ENCODE results near the gene MPRIP. TPM values are rescaled to one million over a fixed set of nuclear protein-coding genes. Genes with fewer than 3 reads are reported as not detected.

MPRIP gene
- total RNA-seq, 1 donor from 2014 or later: 224 TPM

DNA sequence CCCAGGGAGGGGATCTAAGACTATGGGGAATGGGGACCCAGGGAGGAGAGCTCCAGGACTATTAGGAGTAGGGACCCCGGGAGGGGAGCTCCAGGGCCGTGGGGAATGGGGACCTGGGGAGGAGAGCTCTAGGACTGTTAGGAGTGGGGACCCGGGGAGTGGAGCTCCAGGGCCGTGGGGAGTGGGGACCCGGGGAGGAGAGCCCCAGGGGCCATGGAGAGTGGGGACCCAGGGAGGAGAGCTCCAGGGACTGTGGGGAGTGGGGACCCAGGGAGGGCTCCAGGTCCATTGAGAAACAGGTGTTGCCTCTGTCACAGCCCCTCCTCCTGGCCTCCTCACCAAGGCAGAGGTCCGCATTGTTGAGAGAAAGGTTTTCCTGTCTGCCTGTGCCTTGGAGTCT, 16.0 kb downstream of the MPRIP start:
- peaks cover 6% of the 10 kb centered on the region for H3K4me1 Mint-ChIP-seq
- no peak for DNase-seq (ENCODE audit: low spot score in 2 of 2, unreplicated experiment in 2 of 2)
- TF ChIP-seq, protein P1, sequence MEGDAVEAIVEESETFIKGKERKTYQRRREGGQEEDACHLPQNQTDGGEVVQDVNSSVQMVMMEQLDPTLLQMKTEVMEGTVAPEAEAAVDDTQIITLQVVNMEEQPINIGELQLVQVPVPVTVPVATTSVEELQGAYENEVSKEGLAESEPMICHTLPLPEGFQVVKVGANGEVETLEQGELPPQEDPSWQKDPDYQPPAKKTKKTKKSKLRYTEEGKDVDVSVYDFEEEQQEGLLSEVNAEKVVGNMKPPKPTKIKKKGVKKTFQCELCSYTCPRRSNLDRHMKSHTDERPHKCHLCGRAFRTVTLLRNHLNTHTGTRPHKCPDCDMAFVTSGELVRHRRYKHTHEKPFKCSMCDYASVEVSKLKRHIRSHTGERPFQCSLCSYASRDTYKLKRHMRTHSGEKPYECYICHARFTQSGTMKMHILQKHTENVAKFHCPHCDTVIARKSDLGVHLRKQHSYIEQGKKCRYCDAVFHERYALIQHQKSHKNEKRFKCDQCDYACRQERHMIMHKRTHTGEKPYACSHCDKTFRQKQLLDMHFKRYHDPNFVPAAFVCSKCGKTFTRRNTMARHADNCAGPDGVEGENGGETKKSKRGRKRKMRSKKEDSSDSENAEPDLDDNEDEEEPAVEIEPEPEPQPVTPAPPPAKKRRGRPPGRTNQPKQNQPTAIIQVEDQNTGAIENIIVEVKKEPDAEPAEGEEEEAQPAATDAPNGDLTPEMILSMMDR (IDR thresholded peaks at IDR 0.05; ENCODE audit: unreplicated experiment): no peak
- H3K4me3 Mint-ChIP-seq: no peak overlapping the region
- H3K9me3 Mint-ChIP-seq: no peaks in the 10 kb centered on the region
- H3K27me3 Mint-ChIP-seq (ENCODE audit: low read depth): no peaks in the 10 kb centered on the region
- H3K27ac Mint-ChIP-seq: peak overlapping the region; percentile 33
- H3K36me3 Mint-ChIP-seq: peaks cover 1% of the 10 kb centered on the region

DNA sequence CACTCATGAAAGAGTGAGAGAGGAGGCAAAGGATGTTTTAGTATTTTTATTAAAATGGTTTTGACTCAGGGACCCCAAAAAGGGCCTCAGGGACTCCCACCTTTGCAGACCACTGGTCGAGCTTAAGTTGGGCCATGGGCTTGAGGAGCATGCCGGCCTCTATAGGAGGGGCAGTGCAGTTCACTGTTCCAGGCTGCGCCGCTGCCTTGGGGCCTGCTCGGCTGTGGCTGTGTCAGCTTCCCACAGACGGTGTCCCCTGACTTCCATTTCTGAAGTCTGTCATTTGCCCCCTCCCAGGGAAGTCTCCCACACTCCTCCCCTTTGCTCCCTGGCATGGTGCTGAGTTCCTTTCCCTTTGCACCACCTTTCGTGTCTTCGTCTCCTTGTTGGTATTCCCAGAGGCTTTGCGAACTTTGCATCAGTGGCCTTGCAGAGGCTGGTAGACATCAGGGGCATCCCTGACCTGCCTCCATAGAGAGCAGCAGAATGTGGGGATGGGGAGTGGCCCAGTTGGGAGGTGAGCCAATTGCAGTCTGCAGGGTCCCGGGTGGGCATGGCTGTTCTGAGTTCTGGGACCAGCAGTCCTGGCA, 17.1 kb downstream of the MPRIP start:
- DNase-seq (ENCODE audit: low spot score in 2 of 2, unreplicated experiment in 2 of 2): no peak
- H3K27me3 Mint-ChIP-seq (ENCODE audit: low read depth): no peaks in the 10 kb centered on the region
- H3K9me3 Mint-ChIP-seq: no peaks in the 10 kb centered on the region
- H3K27ac Mint-ChIP-seq: no peak overlapping the region
- no peak overlapping the region for H3K4me3 Mint-ChIP-seq
- TF ChIP-seq, protein P1 (IDR thresholded peaks at IDR 0.05; ENCODE audit: unreplicated experiment): no peak
- H3K36me3 Mint-ChIP-seq: peaks cover 1% of the 10 kb centered on the region
- peaks cover 8% of the 10 kb centered on the region for H3K4me1 Mint-ChIP-seq

DNA sequence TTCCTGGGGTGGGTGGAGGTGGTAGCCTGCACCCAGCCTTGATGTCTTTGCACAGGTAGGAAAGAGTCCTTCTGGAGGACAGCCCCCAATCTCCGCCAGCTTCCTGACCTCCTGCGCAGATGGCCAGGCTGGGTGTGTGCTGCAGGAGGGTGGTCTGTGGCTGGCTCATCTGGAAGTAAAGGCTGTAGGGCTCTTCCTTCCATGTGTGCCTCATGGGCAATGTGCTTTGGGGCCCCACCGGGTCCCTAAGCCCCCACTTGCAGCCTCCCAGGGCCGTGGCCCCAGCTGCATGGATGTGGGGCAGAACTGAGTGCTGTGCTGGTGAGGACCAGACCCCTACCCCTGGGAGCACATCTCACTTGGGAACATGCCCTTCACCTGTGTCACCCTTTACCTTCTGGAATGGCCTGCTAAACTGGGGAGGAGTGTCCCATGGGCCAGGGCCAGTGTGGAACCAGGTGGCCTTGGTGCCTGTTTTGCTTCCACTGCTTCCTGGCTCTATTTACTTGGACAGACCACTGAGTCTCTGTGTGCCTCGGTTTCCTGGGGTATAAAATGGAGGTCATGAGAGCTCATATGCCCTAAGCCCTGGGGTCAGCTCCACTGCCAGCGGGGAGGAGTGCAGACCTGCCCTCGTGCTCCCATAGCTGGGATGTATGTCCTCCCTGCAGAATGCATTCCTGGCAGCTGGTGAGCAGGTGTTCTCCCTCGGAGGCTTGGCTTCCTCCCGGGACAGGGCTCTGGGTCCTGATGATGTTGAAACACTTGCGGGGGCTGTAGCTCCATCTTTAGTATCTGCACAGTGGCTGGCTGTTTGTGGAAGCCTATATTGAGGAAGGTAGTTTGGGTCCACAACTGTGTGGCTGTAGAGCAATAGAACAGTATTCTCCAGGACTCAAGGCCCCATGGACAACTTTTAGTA, 18.0 kb downstream of the MPRIP start:
- H3K4me3 Mint-ChIP-seq: no peak overlapping the region
- peak overlapping the region; percentile 21 for H3K27ac Mint-ChIP-seq
- no peaks in the 10 kb centered on the region for H3K27me3 Mint-ChIP-seq (ENCODE audit: low read depth)
- peaks cover 1% of the 10 kb centered on the region for H3K36me3 Mint-ChIP-seq
- DNase-seq (ENCODE audit: low spot score in 2 of 2, unreplicated experiment in 2 of 2): no peak
- TF ChIP-seq, protein P1 (IDR thresholded peaks at IDR 0.05; ENCODE audit: unreplicated experiment): no peak
- H3K4me1 Mint-ChIP-seq: peaks cover 13% of the 10 kb centered on the region
- no peaks in the 10 kb centered on the region for H3K9me3 Mint-ChIP-seq

DNA sequence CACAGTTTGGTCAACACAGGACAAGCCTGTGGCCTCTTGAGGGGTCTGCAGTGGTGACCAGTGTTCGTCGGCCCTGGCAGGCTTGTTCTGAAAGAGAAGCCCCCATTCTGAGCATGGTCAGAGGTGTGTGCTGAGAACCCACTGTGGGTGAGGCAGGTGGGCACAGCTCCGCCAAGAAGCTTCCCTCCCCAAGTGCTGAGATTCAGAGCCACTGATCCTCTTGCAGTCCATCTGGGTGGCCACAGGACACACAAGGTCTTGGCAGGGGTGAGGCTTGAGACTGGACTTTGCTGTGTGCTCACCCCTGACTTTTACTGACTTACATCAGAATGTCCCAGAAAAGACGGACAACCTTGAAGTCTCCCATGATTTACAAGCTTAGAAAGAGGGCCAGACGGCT, 18.7 kb downstream of the MPRIP start:
- no peak for DNase-seq (ENCODE audit: low spot score in 2 of 2, unreplicated experiment in 2 of 2)
- Mint-ChIP-seq H3K4me1 (peaks cover 13% of the 10 kb centered on the region), H3K27ac (no peak overlapping the region), H3K27me3 (ENCODE audit: low read depth) (no peaks in the 10 kb centered on the region), H3K36me3 (peaks cover 1% of the 10 kb centered on the region), H3K4me3 (no peak overlapping the region), H3K9me3 (no peaks in the 10 kb centered on the region)
- TF ChIP-seq, protein P1 (IDR thresholded peaks at IDR 0.05; ENCODE audit: unreplicated experiment): no peak

DNA sequence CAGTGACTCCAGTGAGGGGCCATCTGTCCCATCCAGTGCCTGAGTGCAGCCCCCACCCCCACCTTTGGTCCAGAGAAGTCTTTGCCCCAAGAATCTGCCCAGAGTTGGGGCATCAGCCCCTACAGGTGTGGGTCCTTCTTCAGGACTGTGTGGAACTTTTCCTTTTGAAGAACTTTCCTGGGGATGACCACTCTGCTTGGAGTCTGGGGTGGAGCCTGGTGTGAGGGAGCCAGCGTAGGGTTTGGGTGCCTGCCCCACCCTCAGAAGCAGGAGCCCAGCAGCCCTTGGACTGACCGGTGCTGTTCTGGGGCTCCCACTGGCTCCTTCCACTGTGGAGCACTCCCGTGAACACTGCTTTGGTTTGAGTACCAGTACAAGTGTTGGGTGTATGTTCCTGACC, 19.3 kb downstream of the MPRIP start:
- Mint-ChIP-seq H3K4me1 (peaks cover 11% of the 10 kb centered on the region), H3K4me3 (no peak overlapping the region), H3K36me3 (peaks cover 1% of the 10 kb centered on the region), H3K9me3 (no peaks in the 10 kb centered on the region), H3K27ac (no peak overlapping the region), H3K27me3 (ENCODE audit: low read depth) (no peaks in the 10 kb centered on the region)
- DNase-seq (ENCODE audit: low spot score in 2 of 2, unreplicated experiment in 2 of 2): no peak
- TF ChIP-seq, protein P1 (IDR thresholded peaks at IDR 0.05; ENCODE audit: unreplicated experiment): no peak

Measured in mesothelial cell of epicardium (in vitro differentiated cells).